ENCODE data around the gene LYPD3.
A peak's percentile ranks its signal among the peaks of the same experiment; 100 is the strongest.

The LYPD3 gene

DNA sequence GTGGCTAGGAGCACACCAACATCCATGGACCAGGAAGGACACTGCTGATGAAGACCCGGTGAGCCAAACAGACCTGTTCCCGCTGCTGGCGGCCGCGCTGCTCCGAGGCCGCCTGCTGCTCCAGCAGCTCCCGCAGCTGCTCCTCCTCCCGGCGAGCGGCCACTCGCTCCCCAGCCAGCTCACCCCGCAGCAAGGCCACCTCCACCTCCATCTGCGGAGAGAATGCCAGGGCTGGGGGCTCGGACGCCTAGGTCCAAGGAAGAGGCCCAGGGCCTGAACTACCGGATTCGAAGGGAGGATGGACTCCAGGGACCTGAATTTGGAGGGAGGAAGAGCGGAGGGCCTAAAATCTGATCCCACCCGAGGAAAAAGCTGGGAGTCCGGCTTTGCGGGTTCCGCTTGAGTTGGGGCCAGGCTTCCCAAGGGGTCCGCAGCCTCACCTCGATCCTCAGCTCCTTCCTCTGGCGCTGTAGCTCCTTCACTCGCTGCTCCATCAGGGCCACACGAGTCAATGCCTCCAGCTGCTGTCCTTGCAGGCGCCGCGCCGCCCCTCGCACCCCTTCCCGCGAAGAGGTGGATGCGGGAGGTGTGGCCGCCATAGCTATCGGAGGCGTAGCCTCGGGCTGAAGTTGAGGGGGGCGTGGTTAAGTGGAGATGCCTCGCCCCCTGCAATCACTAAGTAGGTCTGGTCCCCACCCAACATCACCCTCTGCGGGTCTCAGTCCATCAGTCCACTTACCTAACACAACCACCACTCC, 36.4 kb upstream of the LYPD3 start:
- Histone ChIP-seq H3K9ac (ENCODE audit: low read depth, low read length) (no peak overlapping the region), H3K4me1 (ENCODE audit: control insufficient read depth, insufficient read depth, low read length) (no peaks in the 10 kb centered on the region), H3K9me3 (ENCODE audit: control insufficient read depth, insufficient read depth, low read length) (no peaks in the 10 kb centered on the region), H3K36me3 (ENCODE audit: control insufficient read depth, insufficient read depth, low read length) (no peaks in the 10 kb centered on the region), H3K27me3 (ENCODE audit: control insufficient read depth, insufficient read depth, low read length) (peaks cover 27% of the 10 kb centered on the region), H3K4me3 (ENCODE audit: low read depth, low read length) (peak overlapping the region; percentile 78)

DNA sequence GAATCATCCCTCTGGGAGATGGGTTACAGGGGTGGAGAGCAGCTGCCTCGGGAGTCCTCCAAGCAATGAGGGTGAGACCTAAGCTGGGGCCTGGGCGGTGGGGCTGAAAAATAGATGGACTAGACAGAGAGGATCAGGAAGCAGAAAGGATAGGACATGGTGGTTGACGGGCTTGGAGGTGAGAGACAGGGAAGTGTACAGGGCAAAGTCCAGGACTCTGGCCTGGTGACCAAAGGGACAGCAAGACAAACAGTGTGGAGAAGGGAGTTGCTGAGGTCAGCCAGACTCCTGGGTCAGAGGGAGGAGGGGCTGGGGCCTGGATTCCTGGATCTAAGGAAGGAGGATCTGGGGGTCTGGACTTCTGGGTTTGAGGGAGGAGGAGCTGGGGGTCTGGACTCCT, 33.6 kb upstream of the LYPD3 start:
- Histone ChIP-seq H3K36me3 (ENCODE audit: control insufficient read depth, insufficient read depth, low read length) (no peaks in the 10 kb centered on the region), H3K9ac (ENCODE audit: low read depth, low read length) (no peak overlapping the region), H3K4me1 (ENCODE audit: control insufficient read depth, insufficient read depth, low read length) (no peaks in the 10 kb centered on the region), H3K9me3 (ENCODE audit: control insufficient read depth, insufficient read depth, low read length) (no peaks in the 10 kb centered on the region), H3K4me3 (ENCODE audit: low read depth, low read length) (no peak overlapping the region), H3K27me3 (ENCODE audit: control insufficient read depth, insufficient read depth, low read length) (peaks cover 24% of the 10 kb centered on the region)

DNA sequence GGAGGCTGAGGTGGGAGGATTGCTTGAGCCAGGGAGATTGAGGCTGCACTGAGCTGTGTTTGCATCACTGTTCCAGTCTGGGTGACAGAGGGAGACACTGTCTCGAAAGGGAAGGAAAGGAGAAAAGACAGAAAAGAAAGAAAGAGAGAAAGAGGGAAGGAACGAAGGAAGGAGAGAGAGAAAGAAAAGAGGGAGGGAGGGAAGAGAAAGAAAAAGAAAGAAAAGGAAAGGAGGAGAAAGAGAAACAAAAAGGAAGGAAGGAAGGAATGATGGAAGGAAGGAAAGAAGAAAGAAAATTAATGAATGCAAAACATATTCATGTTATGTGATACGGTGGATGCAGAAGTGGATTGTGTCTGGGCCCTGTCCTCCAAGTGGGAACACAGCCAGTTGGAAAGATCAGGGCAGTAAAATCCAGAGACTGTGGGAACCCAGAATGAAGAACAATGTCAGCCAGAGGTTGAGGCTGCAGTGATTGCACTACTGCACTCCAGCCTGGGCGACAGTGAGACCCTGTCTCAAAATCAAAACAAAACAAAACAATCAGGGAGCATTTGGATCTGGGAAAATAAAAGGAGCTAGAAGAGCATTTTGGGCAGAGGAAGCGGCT, 32.9 kb upstream of the LYPD3 start:
- Histone ChIP-seq H3K27me3 (ENCODE audit: control insufficient read depth, insufficient read depth, low read length) (peaks cover 18% of the 10 kb centered on the region), H3K4me1 (ENCODE audit: control insufficient read depth, insufficient read depth, low read length) (no peaks in the 10 kb centered on the region), H3K4me3 (ENCODE audit: low read depth, low read length) (no peak overlapping the region), H3K9me3 (ENCODE audit: control insufficient read depth, insufficient read depth, low read length) (no peaks in the 10 kb centered on the region), H3K36me3 (ENCODE audit: control insufficient read depth, insufficient read depth, low read length) (no peaks in the 10 kb centered on the region), H3K9ac (ENCODE audit: low read depth, low read length) (no peak overlapping the region)

DNA sequence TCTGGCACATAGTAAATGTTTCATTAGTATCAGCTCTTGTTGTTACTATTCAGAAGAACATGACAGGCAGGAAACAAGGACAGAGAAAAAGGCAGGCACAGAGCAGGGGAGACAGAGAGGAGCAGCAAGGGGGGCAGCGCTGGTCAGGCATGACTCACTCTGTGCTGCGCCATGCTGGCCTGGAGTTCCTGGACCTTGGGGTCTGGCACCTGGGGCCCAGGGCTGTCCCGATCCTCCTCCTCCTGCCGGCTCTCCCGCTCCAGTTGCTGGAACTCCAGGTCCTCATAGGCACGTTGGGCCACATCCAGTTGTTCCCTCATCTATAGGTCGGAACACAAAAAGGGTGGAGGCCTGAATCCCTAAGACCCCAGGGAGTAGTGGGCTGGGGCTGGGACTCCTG, 31.6 kb upstream of the LYPD3 start:
- peaks cover 7% of the 10 kb centered on the region for H3K27me3 ChIP-seq (ENCODE audit: control insufficient read depth, insufficient read depth, low read length)
- H3K9me3 ChIP-seq (ENCODE audit: control insufficient read depth, insufficient read depth, low read length) = no peaks in the 10 kb centered on the region
- no peaks in the 10 kb centered on the region for H3K4me1 ChIP-seq (ENCODE audit: control insufficient read depth, insufficient read depth, low read length)
- no peak overlapping the region for H3K4me3 ChIP-seq (ENCODE audit: low read depth, low read length)
- no peak overlapping the region for H3K9ac ChIP-seq (ENCODE audit: low read depth, low read length)
- no peaks in the 10 kb centered on the region for H3K36me3 ChIP-seq (ENCODE audit: control insufficient read depth, insufficient read depth, low read length)

DNA sequence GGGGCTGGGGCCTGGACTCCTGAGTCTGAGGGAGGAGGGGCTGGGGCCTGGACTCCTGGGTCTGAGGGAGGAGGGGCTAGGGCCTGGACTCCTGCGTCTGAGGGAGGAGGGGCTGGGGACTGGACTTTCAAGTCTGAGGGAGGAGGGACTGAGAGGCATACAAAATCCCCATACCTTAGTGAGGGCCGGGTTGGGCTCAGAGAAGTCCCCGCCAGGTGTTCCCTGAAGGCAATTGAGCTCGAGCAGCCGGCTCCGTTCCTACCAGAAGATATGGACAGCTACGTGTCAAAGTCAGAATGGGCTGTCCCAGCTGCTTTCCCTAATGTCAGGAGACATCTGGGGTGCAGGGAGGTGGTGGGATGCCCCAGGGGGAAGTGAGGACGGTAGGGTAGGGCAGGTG, 29.7 kb upstream of the LYPD3 start:
- no peaks in the 10 kb centered on the region for H3K27me3 ChIP-seq (ENCODE audit: control insufficient read depth, insufficient read depth, low read length)
- no peak overlapping the region for H3K4me3 ChIP-seq (ENCODE audit: low read depth, low read length)
- H3K36me3 ChIP-seq (ENCODE audit: control insufficient read depth, insufficient read depth, low read length) = no peaks in the 10 kb centered on the region
- no peak overlapping the region for H3K9ac ChIP-seq (ENCODE audit: low read depth, low read length)
- no peaks in the 10 kb centered on the region for H3K9me3 ChIP-seq (ENCODE audit: control insufficient read depth, insufficient read depth, low read length)
- H3K4me1 ChIP-seq (ENCODE audit: control insufficient read depth, insufficient read depth, low read length) = no peaks in the 10 kb centered on the region

DNA sequence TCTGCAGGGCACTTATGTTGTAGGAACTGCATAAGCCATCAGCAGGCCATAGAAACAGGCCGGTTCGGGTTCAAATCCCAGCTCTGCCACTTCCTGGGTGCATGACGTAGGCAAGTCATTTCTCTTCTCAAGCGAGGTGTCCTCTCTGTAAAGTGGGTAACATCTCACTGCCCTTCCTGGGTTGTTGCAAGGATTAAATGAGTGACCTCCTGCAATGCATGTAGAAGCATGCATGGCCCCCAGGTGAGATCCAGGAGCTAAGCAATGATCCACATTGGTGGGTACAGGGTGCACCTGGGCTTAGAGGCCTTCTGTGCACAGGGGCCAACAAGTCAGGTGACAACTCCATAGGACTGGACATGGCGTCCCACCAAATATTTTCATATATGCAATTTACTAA, 25.4 kb upstream of the LYPD3 start:
- no peaks in the 10 kb centered on the region for H3K9me3 ChIP-seq (ENCODE audit: control insufficient read depth, insufficient read depth, low read length)
- H3K36me3 ChIP-seq (ENCODE audit: control insufficient read depth, insufficient read depth, low read length) = no peaks in the 10 kb centered on the region
- no peaks in the 10 kb centered on the region for H3K27me3 ChIP-seq (ENCODE audit: control insufficient read depth, insufficient read depth, low read length)
- H3K4me1 ChIP-seq (ENCODE audit: control insufficient read depth, insufficient read depth, low read length) = no peaks in the 10 kb centered on the region
- H3K4me3 ChIP-seq (ENCODE audit: low read depth, low read length) = no peak overlapping the region
- H3K9ac ChIP-seq (ENCODE audit: low read depth, low read length) = no peak overlapping the region

DNA sequence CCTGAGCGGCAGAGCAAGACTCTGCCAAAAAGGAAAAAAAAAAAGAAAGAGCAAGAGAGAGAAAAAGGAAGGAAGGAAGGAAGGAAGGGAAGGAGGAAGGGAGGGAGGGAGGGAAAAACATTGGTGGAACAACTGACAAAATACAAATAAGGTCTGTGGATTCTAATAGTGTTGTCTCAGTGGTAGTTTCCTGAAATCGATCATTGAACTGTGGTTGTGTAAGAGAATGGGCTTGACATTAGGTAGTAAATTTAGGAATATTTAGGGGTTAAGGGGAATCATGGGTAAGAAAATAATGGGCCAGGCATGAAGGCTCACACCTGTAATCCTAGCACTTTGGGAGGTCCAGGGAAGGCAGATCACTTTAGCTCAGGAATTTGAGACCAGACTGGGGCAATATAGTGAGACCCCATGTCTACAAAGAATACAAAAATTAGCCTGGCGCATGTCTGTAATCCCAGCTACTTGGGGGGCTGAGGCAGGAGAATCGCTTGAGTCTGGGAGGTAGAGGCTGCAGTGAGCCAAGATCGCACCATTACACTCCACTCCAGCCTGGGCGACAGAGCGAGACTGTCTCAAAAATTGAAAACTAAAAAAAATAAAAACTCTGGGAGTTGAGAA, 24.7 kb upstream of the LYPD3 start:
- H3K9ac ChIP-seq (ENCODE audit: low read depth, low read length) = no peak overlapping the region
- no peak overlapping the region for H3K4me3 ChIP-seq (ENCODE audit: low read depth, low read length)
- H3K27me3 ChIP-seq (ENCODE audit: control insufficient read depth, insufficient read depth, low read length) = no peaks in the 10 kb centered on the region
- no peaks in the 10 kb centered on the region for H3K36me3 ChIP-seq (ENCODE audit: control insufficient read depth, insufficient read depth, low read length)
- no peaks in the 10 kb centered on the region for H3K4me1 ChIP-seq (ENCODE audit: control insufficient read depth, insufficient read depth, low read length)
- no peaks in the 10 kb centered on the region for H3K9me3 ChIP-seq (ENCODE audit: control insufficient read depth, insufficient read depth, low read length)

DNA sequence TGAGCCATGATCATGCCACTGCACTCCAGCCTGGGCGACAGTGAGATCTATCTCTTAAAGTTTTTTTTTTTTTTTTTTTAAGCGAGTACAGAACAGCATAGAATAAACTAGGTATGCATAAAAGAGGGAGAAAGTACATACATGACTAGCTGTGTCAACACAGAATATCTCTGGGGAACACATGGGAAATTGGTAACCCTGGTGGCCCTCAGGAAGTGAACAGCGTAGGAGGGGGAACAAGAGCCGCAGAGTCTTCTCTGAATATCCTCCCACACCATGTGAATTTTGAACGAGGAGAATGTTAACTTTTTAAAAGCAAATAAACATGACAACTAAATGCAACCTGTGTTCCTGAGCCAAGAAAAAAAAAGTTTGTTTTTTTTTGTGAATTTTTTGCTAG, 23.9 kb upstream of the LYPD3 start:
- Histone ChIP-seq H3K36me3 (ENCODE audit: control insufficient read depth, insufficient read depth, low read length) (no peaks in the 10 kb centered on the region), H3K4me3 (ENCODE audit: low read depth, low read length) (no peak overlapping the region), H3K9me3 (ENCODE audit: control insufficient read depth, insufficient read depth, low read length) (no peaks in the 10 kb centered on the region), H3K4me1 (ENCODE audit: control insufficient read depth, insufficient read depth, low read length) (no peaks in the 10 kb centered on the region), H3K27me3 (ENCODE audit: control insufficient read depth, insufficient read depth, low read length) (no peaks in the 10 kb centered on the region), H3K9ac (ENCODE audit: low read depth, low read length) (no peak overlapping the region)

DNA sequence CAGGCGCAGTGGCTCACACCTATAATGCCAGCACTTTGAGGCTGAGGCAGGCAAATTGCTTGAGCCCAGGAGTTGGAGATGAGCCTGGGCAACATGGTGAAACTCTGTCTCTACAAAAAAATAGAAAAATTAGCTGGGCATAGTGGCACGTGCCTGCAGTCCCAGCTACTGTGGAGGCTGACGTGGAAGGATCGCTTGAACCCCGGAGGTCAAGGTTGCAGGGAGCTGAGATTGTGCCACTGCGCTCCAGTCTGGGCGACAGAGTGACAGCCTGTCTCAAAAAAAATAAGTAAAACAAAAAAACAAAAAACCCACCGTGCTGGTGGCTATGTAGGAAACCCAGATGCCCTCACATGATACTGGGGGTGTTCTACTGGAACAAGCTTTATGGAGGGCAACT, 22.8 kb upstream of the LYPD3 start:
- H3K36me3 ChIP-seq (ENCODE audit: control insufficient read depth, insufficient read depth, low read length) = no peaks in the 10 kb centered on the region
- no peak overlapping the region for H3K9ac ChIP-seq (ENCODE audit: low read depth, low read length)
- H3K9me3 ChIP-seq (ENCODE audit: control insufficient read depth, insufficient read depth, low read length) = no peaks in the 10 kb centered on the region
- no peaks in the 10 kb centered on the region for H3K4me1 ChIP-seq (ENCODE audit: control insufficient read depth, insufficient read depth, low read length)
- H3K27me3 ChIP-seq (ENCODE audit: control insufficient read depth, insufficient read depth, low read length) = no peaks in the 10 kb centered on the region
- no peak overlapping the region for H3K4me3 ChIP-seq (ENCODE audit: low read depth, low read length)

DNA sequence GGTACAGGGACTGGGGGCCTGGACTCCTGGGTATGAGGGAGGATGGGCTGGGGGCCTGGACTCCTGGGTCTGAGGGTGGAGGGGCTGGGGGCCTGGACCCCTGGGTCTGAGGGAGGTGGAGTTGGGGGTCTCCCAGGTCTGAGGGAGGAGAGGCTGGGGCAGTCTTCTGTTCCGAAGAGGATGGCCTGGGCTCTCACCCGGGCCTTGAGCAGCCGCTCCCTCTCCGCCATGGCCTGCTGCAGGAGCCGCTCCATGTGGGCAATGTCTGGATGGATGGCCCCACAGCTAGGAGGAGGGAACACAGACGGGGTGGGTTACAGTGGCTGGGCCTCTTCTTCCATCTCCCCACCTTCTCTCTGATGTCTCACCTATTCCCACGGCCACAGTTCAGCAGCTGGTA, 21.0 kb upstream of the LYPD3 start:
- Histone ChIP-seq H3K9me3 (ENCODE audit: control insufficient read depth, insufficient read depth, low read length) (no peaks in the 10 kb centered on the region), H3K4me1 (ENCODE audit: control insufficient read depth, insufficient read depth, low read length) (no peaks in the 10 kb centered on the region), H3K36me3 (ENCODE audit: control insufficient read depth, insufficient read depth, low read length) (no peaks in the 10 kb centered on the region), H3K9ac (ENCODE audit: low read depth, low read length) (no peak overlapping the region), H3K27me3 (ENCODE audit: control insufficient read depth, insufficient read depth, low read length) (no peaks in the 10 kb centered on the region), H3K4me3 (ENCODE audit: low read depth, low read length) (no peak overlapping the region)

DNA sequence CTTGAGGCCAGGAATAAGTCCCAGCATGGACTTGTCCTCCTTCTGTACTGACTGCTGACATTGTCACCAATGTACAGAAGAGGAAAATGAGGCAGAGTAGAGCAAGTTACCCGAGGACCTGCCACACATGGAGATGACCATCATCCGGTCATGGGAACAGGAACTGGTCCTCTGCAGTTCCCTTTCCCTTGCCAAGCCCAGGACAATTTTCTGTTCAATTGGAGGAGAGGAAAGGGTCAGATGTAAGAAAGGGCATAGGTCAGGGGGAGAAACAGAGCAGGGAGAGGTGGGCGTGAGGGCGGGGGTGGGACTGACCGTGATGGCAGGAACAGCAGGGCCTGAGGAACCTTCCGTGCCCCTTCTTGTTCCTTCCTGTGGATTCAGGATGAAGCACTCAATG, 20.5 kb upstream of the LYPD3 start:
- Histone ChIP-seq H3K9me3 (ENCODE audit: control insufficient read depth, insufficient read depth, low read length) (no peaks in the 10 kb centered on the region), H3K4me1 (ENCODE audit: control insufficient read depth, insufficient read depth, low read length) (no peaks in the 10 kb centered on the region), H3K9ac (ENCODE audit: low read depth, low read length) (no peak overlapping the region), H3K27me3 (ENCODE audit: control insufficient read depth, insufficient read depth, low read length) (no peaks in the 10 kb centered on the region), H3K4me3 (ENCODE audit: low read depth, low read length) (no peak overlapping the region), H3K36me3 (ENCODE audit: control insufficient read depth, insufficient read depth, low read length) (no peaks in the 10 kb centered on the region)

DNA sequence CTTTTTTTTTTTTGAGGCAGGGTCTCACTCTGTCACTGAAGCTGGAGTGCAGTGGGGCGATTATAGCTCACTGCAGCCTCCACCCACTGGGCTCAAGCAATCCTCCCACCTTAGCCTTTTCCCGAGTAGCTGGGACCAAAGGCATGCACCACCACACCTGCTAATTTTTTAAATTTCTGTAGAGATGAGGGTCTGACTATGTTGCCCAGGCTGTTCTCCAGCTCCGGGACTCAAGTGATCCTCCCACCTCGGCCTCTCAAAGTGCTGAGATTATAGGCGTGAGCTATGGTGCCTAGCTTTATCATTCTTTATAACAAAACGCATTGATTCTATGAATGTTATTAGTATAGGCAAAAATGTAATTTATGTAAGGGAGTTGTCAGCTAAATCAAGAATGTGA, 17.9 kb upstream of the LYPD3 start:
- Histone ChIP-seq H3K36me3 (ENCODE audit: control insufficient read depth, insufficient read depth, low read length) (no peaks in the 10 kb centered on the region), H3K9me3 (ENCODE audit: control insufficient read depth, insufficient read depth, low read length) (no peaks in the 10 kb centered on the region), H3K4me3 (ENCODE audit: low read depth, low read length) (no peak overlapping the region), H3K27me3 (ENCODE audit: control insufficient read depth, insufficient read depth, low read length) (no peaks in the 10 kb centered on the region), H3K9ac (ENCODE audit: low read depth, low read length) (no peak overlapping the region), H3K4me1 (ENCODE audit: control insufficient read depth, insufficient read depth, low read length) (no peaks in the 10 kb centered on the region)

All from iPS-15b (cell line).